BE2C (cell line): Measurements from ENCODE around the gene UMAD1.
A peak's percentile ranks its signal among the peaks of the same experiment; 100 is the strongest.

Experiments used
- DNase-seq: peaks from one replicate; pipeline ENCODE4 v3.0.0-alpha.2; 2020
- H3K27me3 ChIP-seq: fragments of 250-450 bp; sonication (Bioruptor Pico); 2 replicates; pipeline ENCODE4 v1.5.1; 2020; ENCODE audit warnings: mild to moderate bottlenecking
- H3K36me3 ChIP-seq: fragments of 250-450 bp; sonication (Bioruptor Pico); 2 replicates; pipeline ENCODE4 v1.5.1; 2020; ENCODE audit warnings: mild to moderate bottlenecking
- H3K4me1 ChIP-seq: fragments of 250-450 bp; sonication (Bioruptor Pico); 2 replicates; pipeline ENCODE4 v1.5.1; 2020
- H3K4me3 ChIP-seq: 2 replicates; pipeline ENCODE4 v1.5.1; 2011; ENCODE audit warnings: low read depth, low read length
- H3K9me3 ChIP-seq: fragments of 250-450 bp; sonication (Bioruptor Pico); 2 replicates; pipeline ENCODE4 v1.5.1; 2020
- TF ChIP-seq, protein P1 (sequence below): IDR thresholded peaks from 2 replicates; pipeline ENCODE4 v1.5.1; 2012; ENCODE audit warnings: mild to moderate bottlenecking, low read depth, low read length

UMAD1 gene

DNA sequence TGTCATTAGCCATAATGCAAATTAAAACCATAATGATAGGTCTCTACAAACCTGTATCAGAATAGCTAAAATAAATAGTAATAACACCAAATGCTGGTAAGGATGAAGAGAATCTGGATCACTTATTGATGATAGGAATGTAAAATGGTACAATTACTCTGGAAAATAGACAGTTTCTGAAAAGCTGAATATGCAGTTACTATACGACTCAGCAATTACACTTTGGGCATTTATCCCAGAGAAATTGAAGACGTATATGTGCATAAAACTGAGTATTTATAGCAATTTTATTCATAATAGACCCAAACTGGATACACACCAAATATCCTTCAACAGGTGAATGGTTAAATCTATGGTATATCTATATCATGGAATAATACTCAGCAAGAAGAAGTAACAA lies 69.9 kb downstream of the UMAD1 start:
- Histone ChIP-seq H3K27me3 (no peaks in the 10 kb centered on the region), H3K4me1 (no peaks in the 10 kb centered on the region; the same call in none of the 2 replicates), H3K4me3 (no peak overlapping the region), H3K9me3 (no peaks in the 10 kb centered on the region), H3K36me3 (no peaks in the 10 kb centered on the region)
- DNase-seq, result no peak
- TF ChIP-seq, protein P1, sequence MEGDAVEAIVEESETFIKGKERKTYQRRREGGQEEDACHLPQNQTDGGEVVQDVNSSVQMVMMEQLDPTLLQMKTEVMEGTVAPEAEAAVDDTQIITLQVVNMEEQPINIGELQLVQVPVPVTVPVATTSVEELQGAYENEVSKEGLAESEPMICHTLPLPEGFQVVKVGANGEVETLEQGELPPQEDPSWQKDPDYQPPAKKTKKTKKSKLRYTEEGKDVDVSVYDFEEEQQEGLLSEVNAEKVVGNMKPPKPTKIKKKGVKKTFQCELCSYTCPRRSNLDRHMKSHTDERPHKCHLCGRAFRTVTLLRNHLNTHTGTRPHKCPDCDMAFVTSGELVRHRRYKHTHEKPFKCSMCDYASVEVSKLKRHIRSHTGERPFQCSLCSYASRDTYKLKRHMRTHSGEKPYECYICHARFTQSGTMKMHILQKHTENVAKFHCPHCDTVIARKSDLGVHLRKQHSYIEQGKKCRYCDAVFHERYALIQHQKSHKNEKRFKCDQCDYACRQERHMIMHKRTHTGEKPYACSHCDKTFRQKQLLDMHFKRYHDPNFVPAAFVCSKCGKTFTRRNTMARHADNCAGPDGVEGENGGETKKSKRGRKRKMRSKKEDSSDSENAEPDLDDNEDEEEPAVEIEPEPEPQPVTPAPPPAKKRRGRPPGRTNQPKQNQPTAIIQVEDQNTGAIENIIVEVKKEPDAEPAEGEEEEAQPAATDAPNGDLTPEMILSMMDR, result no peak

DNA sequence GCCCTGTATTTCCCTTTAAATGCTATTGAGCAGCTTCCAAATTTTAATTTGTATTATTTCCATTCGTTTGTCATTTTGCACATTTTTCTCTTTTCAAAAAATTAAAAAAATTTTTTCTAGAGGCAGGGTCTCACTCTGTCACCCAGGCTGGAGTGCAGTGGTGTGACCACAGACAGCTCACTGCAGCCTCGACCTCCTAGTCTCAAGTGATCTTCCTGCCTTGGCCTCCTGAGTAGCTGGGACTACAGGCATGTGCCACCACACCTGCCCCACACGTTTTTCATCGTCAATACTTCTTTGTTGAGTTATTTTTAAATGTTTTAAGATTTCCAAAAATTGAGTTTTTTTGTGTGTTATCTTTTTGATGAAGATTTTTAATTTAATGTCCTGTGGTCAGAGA lies 73.2 kb downstream of the UMAD1 start:
- no peak for DNase-seq
- TF ChIP-seq, protein P1, result no peak

DNA sequence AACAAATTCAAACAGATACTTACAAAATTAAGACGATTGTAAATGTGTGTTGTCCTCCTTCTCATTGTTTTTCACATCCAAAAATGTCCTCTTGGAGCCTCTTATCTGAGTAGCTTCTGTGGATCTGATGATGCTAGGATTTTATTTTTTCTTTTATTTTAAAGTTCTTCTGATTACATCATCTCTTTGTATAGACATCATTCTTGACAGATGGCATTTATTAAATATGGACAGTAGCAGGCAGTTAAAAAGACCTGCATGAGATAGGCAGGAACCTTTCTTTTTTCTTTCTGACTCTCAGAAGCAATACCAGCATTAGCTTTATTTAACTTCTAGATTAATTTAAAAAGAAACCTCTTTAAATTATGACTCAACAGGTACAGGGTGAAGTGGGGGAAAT lies 77.9 kb downstream of the UMAD1 start, which contains the start of gene RPA3:
Gene RPA3 (minus strand): TSS at position 116 of the 400 bp plus-strand sequence. CDS start 78,189 bp downstream, outside the sequence.
- no peaks in the 10 kb centered on the region for H3K27me3 ChIP-seq
- TF ChIP-seq, protein P1, result no peak

More for the DNA sequence above, 73.2 kb downstream of the UMAD1 start:
- Histone ChIP-seq H3K9me3 (no peaks in the 10 kb centered on the region), H3K4me1 (peaks cover 1% of the 10 kb centered on the region; the same call in 1 of the 2 replicates), H3K4me3 (no peak overlapping the region), H3K36me3 (no peaks in the 10 kb centered on the region), H3K27me3 (no peaks in the 10 kb centered on the region)

DNA sequence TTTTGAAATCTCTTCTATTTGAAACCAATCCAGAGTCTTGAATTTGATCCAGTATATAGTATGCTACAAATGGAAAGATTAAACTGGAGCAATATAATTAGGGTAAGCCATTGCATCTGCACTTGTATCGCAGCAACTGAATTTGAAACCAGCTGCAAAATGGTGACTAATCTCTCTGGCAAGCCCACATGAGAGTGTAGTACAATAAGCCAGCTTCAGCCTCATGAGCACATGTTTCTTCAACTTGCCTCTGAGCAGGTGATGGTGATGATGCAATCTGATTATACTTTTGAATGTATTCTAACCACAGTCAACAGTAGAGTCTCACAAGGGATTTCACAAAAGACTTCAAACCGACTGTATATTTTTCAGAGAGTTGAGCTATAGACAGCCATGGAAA lies 78.7 kb downstream of the UMAD1 start:
- H3K4me3 ChIP-seq, result peak overlapping the region; percentile 12; the same call in 1 of the 2 replicates
- H3K9me3 ChIP-seq, result no peaks in the 10 kb centered on the region
- peaks cover 9% of the 10 kb centered on the region; the same call in 1 of the 2 replicates for H3K4me1 ChIP-seq
- peak; percentile 68 for DNase-seq
- TF ChIP-seq, protein P1, result no peak
- H3K27me3 ChIP-seq, result no peaks in the 10 kb centered on the region
- no peaks in the 10 kb centered on the region for H3K36me3 ChIP-seq

More for the DNA sequence above, 77.9 kb downstream of the UMAD1 start, which contains the start of gene RPA3:
- peaks cover 9% of the 10 kb centered on the region; the same call in 1 of the 2 replicates for H3K4me1 ChIP-seq
- H3K36me3 ChIP-seq, result no peaks in the 10 kb centered on the region
- DNase-seq, result no peak
- H3K4me3 ChIP-seq, result peak within 1 kb of the TSS; percentile 12; the same call in 1 of the 2 replicates
- H3K9me3 ChIP-seq, result no peaks in the 10 kb centered on the region

DNA sequence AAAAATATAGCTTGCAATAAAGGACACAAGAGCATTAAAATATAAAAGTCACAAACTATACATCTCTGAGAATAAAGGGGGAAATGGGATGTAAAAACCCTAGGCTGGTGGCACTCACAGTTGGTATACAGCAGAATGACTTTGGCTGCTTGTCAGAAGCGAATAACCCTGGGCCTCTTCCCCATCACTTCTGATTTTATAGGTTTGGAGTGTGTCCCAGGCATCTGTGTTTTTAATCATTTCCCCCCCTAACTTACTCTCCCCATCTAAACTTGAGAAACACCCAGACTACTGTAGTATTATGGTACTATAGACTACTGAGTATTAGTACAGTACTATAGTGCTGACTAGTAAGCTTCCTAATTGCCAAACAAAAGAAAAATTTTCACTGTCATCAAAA lies 79.6 kb downstream of the UMAD1 start:
- no peaks in the 10 kb centered on the region for H3K27me3 ChIP-seq

More for the DNA sequence above, 79.6 kb downstream of the UMAD1 start:
- H3K4me3 ChIP-seq, result no peak overlapping the region
- no peak for DNase-seq
- H3K4me1 ChIP-seq, result peaks cover 9% of the 10 kb centered on the region; the same call in 1 of the 2 replicates
- TF ChIP-seq, protein P1, result no peak
- no peaks in the 10 kb centered on the region for H3K36me3 ChIP-seq
- no peaks in the 10 kb centered on the region for H3K9me3 ChIP-seq
